ENCODE data around the gene HHLA2.

GRCh38 chr3:108331792-108332191 lies 35.4 kb downstream of the HHLA2 start:
- TF ChIP-seq REST (IDR thresholded peaks at IDR 0.05; ENCODE audit: low read depth) = no peak
- no peak for TF ChIP-seq TCF12 (IDR thresholded peaks at IDR 0.05; ENCODE audit: low read depth)
- no peak for TF ChIP-seq EP300 (IDR thresholded peaks at IDR 0.05; ENCODE audit: borderline replicate concordance)
- TF ChIP-seq NFIC (IDR thresholded peaks at IDR 0.05) = no peak
- TF ChIP-seq CEBPB (IDR thresholded peaks at IDR 0.05) = no peak
- no peak for TF ChIP-seq TAF1 (IDR thresholded peaks at IDR 0.05; ENCODE audit: low read depth)
- TF ChIP-seq USF1 (IDR thresholded peaks at IDR 0.05) = no peak
- TF ChIP-seq RAD21 (IDR thresholded peaks at IDR 0.05; ENCODE audit: low read depth) = no peak
